ENCODE results near the gene TMEM79. TPM values are rescaled to one million over a fixed set of nuclear protein-coding genes. Genes with fewer than 3 reads are reported as not detected.

The TMEM79 gene
- total RNA-seq, 1 donor from 2014 or later = 7.1 TPM

GRCh38 chr1:156293895-156294294 is 9.8 kb downstream of the TMEM79 start:
- FAIRE-seq (no peak), DNase-seq (ENCODE audit: low read depth) (no peak)
- Histone ChIP-seq H3K36me3 (ENCODE audit: control insufficient read depth, insufficient read depth, low read length) (peaks cover 7% of the 10 kb centered on the region), H3K27me3 (ENCODE audit: control insufficient read depth, insufficient read depth, low read length) (no peaks in the 10 kb centered on the region), H3K4me3 (ENCODE audit: low read depth, low read length) (no peak overlapping the region)
- no peak for TF ChIP-seq CTCF (IDR thresholded peaks at IDR 0.05; ENCODE audit: insufficient read depth, low read length, severe bottlenecking)

GRCh38 chr1:156295391-156295947 is 11.3 kb downstream of the TMEM79 start, which contains the start of gene GLMP:
Gene GLMP (minus strand): TSS chr1:156295679. CDS start chr1:156295645, 34 bp downstream.
- Histone ChIP-seq H3K36me3 (ENCODE audit: control insufficient read depth, insufficient read depth, low read length) (peaks cover 4% of the 10 kb centered on the region), H3K27me3 (ENCODE audit: control insufficient read depth, insufficient read depth, low read length) (no peaks in the 10 kb centered on the region), H3K4me3 (ENCODE audit: low read depth, low read length) (peak within 1 kb of the TSS; percentile 55)
- TF ChIP-seq CTCF (IDR thresholded peaks at IDR 0.05; ENCODE audit: insufficient read depth, low read length, severe bottlenecking) = no peak
- DNase-seq (ENCODE audit: low read depth) (peak; percentile 48), FAIRE-seq (no peak)

- peaks cover 1% of the 10 kb centered on the region for H3K36me3 ChIP-seq (ENCODE audit: control insufficient read depth, insufficient read depth, low read length)
- H3K4me3 ChIP-seq (ENCODE audit: low read depth, low read length) = no peak within 1 kb of the TSS
- TF ChIP-seq CTCF (IDR thresholded peaks at IDR 0.05; ENCODE audit: insufficient read depth, low read length, severe bottlenecking) = no peak
- H3K27me3 ChIP-seq (ENCODE audit: control insufficient read depth, insufficient read depth, low read length) = no peaks in the 10 kb centered on the region
- no peak for FAIRE-seq
- no peak for DNase-seq (ENCODE audit: low read depth)
These were observed 14.8 kb downstream of the TMEM79 start, which contains the start of gene VHLL for GRCh38 chr1:156298852-156299357. Gene VHLL (minus strand): TSS chr1:156299307. CDS start chr1:156299189, 118 bp downstream.

GRCh38 chr1:156303241-156303640 is 19.1 kb downstream of the TMEM79 start:
- TF ChIP-seq CTCF (IDR thresholded peaks at IDR 0.05; ENCODE audit: insufficient read depth, low read length, severe bottlenecking) = no peak
- FAIRE-seq (no peak), DNase-seq (ENCODE audit: low read depth) (peak; percentile 51)
- H3K36me3 ChIP-seq (ENCODE audit: control insufficient read depth, insufficient read depth, low read length) = peaks cover 1% of the 10 kb centered on the region
- no peak overlapping the region for H3K4me3 ChIP-seq (ENCODE audit: low read depth, low read length)
- no peaks in the 10 kb centered on the region for H3K27me3 ChIP-seq (ENCODE audit: control insufficient read depth, insufficient read depth, low read length)

GRCh38 chr1:156305215-156305614 is 21.1 kb downstream of the TMEM79 start:
- H3K36me3 ChIP-seq (ENCODE audit: control insufficient read depth, insufficient read depth, low read length) = peaks cover 9% of the 10 kb centered on the region
- DNase-seq (ENCODE audit: low read depth) (no peak), FAIRE-seq (no peak)
- H3K27me3 ChIP-seq (ENCODE audit: control insufficient read depth, insufficient read depth, low read length) = no peaks in the 10 kb centered on the region
- no peak overlapping the region for H3K4me3 ChIP-seq (ENCODE audit: low read depth, low read length)
- no peak for TF ChIP-seq CTCF (IDR thresholded peaks at IDR 0.05; ENCODE audit: insufficient read depth, low read length, severe bottlenecking)

- FAIRE-seq (no peak), DNase-seq (ENCODE audit: low read depth) (no peak)
- Histone ChIP-seq H3K4me3 (ENCODE audit: low read depth, low read length) (no peak overlapping the region), H3K27me3 (ENCODE audit: control insufficient read depth, insufficient read depth, low read length) (no peaks in the 10 kb centered on the region), H3K36me3 (ENCODE audit: control insufficient read depth, insufficient read depth, low read length) (peaks cover 12% of the 10 kb centered on the region)
- no peak for TF ChIP-seq CTCF (IDR thresholded peaks at IDR 0.05; ENCODE audit: insufficient read depth, low read length, severe bottlenecking)
These were observed 24.0 kb downstream of the TMEM79 start for GRCh38 chr1:156308078-156308477.
